Nephron (organoid): ENCODE measurements around the gene TMEM258.

Experiments used
- H3K27ac Mint-ChIP-seq, 3 experiments: 2 replicates each; pipeline ENCODE4 v1.8.0; 2020; ENCODE audit warnings: mixed read lengths in 3 of 3, mild to moderate bottlenecking in 2 of 3, moderate library complexity in 1 of 3
- H3K27me3 Mint-ChIP-seq: 2 replicates; pipeline ENCODE4 v1.8.0; 2021; ENCODE audit warnings: low read depth, mild to moderate bottlenecking, moderate library complexity, mixed read lengths
- H3K36me3 Mint-ChIP-seq: 2 replicates; pipeline ENCODE4 v1.8.0; 2020; ENCODE audit warnings: low read depth, mixed read lengths
- H3K4me1 Mint-ChIP-seq: 2 replicates; pipeline ENCODE4 v1.8.0; 2020; ENCODE audit warnings: mixed read lengths
- H3K4me3 Mint-ChIP-seq, 3 experiments: 2 replicates each; pipeline ENCODE4 v1.8.0; 2020; ENCODE audit warnings: mild to moderate bottlenecking in 3 of 3, mixed read lengths in 3 of 3, moderate library complexity in 2 of 3
- H3K9me3 Mint-ChIP-seq: 2 replicates; pipeline ENCODE4 v1.8.0; 2020; ENCODE audit warnings: mixed read lengths
- CTCF ChIP-seq, 3 experiments: fragments of 200-600 bp; sonication (generic); IDR thresholded peaks; one replicate each; pipeline ENCODE4 v1.5.0; 2021; ENCODE audit warnings: antibody characterized with exemption in 3 of 3; ENCODE audit not compliant: unreplicated experiment in 3 of 3

The TMEM258 gene

GRCh38 chr11:61773356-61773755 lies 19.0 kb downstream of the TMEM258 start:
- H3K27me3 Mint-ChIP-seq = no peaks in the 10 kb centered on the region
- peaks cover 6% of the 10 kb centered on the region for H3K36me3 Mint-ChIP-seq
- H3K27ac Mint-ChIP-seq = peak overlapping the region in 2 of 3 experiments; percentile 46 to 65
- TF ChIP-seq CTCF (IDR thresholded peaks at IDR 0.05; ENCODE audit: unreplicated experiment in 3 of 3) = no peak
- no peaks in the 10 kb centered on the region for H3K9me3 Mint-ChIP-seq
- H3K4me3 Mint-ChIP-seq = no peak overlapping the region
- H3K4me1 Mint-ChIP-seq = peaks cover 4% of the 10 kb centered on the region

GRCh38 chr11:61771985-61772455 lies 20.4 kb downstream of the TMEM258 start:
- Mint-ChIP-seq H3K36me3 (no peaks in the 10 kb centered on the region), H3K27ac (no peak overlapping the region), H3K4me1 (peaks cover 4% of the 10 kb centered on the region), H3K9me3 (no peaks in the 10 kb centered on the region), H3K27me3 (no peaks in the 10 kb centered on the region), H3K4me3 (no peak overlapping the region)
- no peak for TF ChIP-seq CTCF (IDR thresholded peaks at IDR 0.05; ENCODE audit: unreplicated experiment in 3 of 3)

- no peaks in the 10 kb centered on the region for H3K36me3 Mint-ChIP-seq
- peak overlapping the region in 2 of 3 experiments; percentile 44 to 50 for H3K27ac Mint-ChIP-seq
- H3K9me3 Mint-ChIP-seq = no peaks in the 10 kb centered on the region
- no peak for TF ChIP-seq CTCF (IDR thresholded peaks at IDR 0.05; ENCODE audit: unreplicated experiment in 3 of 3)
- H3K4me3 Mint-ChIP-seq = no peak overlapping the region
- H3K4me1 Mint-ChIP-seq = peaks cover 4% of the 10 kb centered on the region
- no peaks in the 10 kb centered on the region for H3K27me3 Mint-ChIP-seq
These were observed 21.1 kb downstream of the TMEM258 start for GRCh38 chr11:61771195-61771894.

GRCh38 chr11:61769946-61770683 lies 22.3 kb downstream of the TMEM258 start:
- Mint-ChIP-seq H3K36me3 (no peaks in the 10 kb centered on the region), H3K4me1 (peaks cover 4% of the 10 kb centered on the region), H3K27ac (peak overlapping the region in 1 of 3 experiments; percentile 44), H3K4me3 (no peak overlapping the region), H3K27me3 (no peaks in the 10 kb centered on the region), H3K9me3 (no peaks in the 10 kb centered on the region)
- no peak for TF ChIP-seq CTCF (IDR thresholded peaks at IDR 0.05; ENCODE audit: unreplicated experiment in 3 of 3)

- Mint-ChIP-seq H3K4me1 (peaks cover 4% of the 10 kb centered on the region), H3K9me3 (no peaks in the 10 kb centered on the region), H3K27me3 (no peaks in the 10 kb centered on the region), H3K27ac (no peak overlapping the region), H3K4me3 (no peak overlapping the region), H3K36me3 (no peaks in the 10 kb centered on the region)
- TF ChIP-seq CTCF (IDR thresholded peaks at IDR 0.05; ENCODE audit: unreplicated experiment in 3 of 3) = peak in 1 of 3 experiments; percentile 26
These were observed 23.1 kb downstream of the TMEM258 start for GRCh38 chr11:61769169-61769920.
